HG03039 (cell line): ENCODE data around the gene ARMC2.
"Not testable (repeated sequence)": the region's sequence is repeated elsewhere in the genome, so short reads cannot be mapped to it uniquely, and the experiment has no call there.

Source experiments
- ATAC-seq: cut with Tn5 transposase; IDR thresholded peaks from one replicate; pipeline ENCODE4 v1.9.1; 2021; ENCODE audit warnings: mild to moderate bottlenecking, moderate library complexity; ENCODE audit not compliant: unreplicated experiment

The ARMC2 gene

DNA sequence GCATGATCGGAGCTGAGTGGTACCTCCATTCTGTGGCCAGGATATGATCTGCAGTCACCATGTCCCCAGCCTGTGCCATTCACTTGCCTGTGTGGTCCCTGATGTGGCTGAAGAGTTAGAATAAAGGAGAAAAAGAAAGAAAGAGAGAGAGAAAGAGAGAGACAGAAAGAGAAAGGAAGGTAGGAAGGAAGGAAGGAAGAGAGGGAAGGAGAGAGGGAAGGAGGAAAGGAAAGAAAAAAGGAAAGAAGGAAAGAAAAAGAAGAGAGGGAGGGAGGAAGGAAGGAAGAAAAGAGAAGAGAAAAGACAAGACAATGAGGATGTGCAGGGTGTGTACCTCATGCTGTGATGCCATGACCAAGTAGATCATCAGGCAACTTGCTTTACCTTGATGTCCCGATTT is 22.1 kb downstream of the ARMC2 start:
- no peak for ATAC-seq

DNA sequence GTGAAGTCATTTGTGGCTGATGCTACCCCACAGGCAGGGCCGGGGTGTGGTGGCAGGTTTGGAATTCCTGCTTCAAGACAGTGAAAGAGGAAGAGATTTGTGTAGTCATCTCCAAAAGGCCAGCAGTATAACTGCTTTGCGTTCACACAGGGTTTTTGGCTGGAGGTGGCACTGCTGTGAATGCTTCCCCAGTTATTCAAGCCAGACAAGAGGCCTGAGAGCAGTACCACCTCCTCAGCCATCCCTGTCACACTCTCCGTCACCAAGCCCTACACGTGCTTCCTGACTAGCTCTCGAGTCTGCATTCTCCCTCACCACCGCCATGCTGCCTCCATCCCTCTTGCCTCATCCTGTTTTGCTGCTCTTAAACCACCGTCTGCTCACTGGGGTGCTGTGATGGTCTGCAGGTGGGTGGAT is 23.9 kb downstream of the ARMC2 start:
- no peak for ATAC-seq

DNA sequence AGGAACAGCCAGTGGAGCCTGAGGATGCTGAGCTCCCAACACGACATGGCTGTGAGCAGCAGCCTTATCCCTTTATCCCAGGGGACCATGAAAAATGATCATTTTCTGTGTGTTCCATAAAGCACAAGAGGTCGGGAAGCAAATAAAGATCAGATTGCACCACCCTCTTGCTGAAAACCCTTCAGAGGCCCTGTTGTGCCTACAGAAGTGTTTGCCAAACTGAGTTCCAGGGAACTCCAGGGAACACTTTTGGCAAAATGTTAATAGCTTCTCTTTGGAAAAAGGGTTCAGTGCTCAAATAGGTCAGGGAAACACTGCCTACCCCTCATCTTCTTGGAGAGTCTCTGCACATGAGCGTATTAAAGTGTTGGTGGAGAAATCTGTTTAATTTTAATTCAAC is 24.4 kb downstream of the ARMC2 start:
- ATAC-seq = no peak

DNA sequence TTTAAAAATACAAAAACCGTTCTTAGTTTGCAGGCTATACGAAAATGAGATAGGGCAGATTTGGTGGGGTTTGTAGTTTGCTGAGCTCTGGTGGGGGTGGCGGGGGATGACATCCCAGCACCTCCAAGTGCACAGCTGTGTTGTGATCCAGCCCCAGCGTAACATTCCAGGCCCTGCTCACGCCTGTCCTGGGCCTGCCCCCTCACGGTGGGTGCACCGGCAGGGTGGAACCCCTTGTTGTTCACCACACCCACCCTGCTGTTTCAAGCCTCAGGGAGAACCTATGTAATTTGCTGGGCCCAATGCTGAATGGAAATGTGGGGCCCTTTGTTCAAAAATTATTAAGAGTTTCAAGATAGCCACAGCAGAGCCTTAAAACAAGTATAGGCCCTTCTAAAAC is 25.0 kb downstream of the ARMC2 start:
- no peak for ATAC-seq

DNA sequence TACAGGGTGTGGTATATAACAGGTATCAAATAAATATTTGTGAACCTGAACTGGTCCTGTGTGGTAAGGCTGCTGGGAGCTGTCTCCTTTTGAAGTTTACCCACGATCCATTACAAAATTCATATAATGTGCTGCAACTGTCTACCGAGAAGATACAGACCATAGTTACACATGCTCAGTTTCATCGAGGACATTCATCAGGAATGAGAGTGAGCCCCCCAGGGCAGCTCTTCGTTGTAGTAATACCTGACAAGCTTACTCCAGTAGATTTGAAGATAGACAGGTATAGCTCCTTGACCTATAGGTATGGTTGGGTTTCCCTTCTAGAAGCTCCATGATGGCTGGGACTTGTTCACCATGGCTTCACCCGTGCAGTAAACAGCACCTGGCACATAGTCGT is 25.7 kb downstream of the ARMC2 start:
- no peak for ATAC-seq

DNA sequence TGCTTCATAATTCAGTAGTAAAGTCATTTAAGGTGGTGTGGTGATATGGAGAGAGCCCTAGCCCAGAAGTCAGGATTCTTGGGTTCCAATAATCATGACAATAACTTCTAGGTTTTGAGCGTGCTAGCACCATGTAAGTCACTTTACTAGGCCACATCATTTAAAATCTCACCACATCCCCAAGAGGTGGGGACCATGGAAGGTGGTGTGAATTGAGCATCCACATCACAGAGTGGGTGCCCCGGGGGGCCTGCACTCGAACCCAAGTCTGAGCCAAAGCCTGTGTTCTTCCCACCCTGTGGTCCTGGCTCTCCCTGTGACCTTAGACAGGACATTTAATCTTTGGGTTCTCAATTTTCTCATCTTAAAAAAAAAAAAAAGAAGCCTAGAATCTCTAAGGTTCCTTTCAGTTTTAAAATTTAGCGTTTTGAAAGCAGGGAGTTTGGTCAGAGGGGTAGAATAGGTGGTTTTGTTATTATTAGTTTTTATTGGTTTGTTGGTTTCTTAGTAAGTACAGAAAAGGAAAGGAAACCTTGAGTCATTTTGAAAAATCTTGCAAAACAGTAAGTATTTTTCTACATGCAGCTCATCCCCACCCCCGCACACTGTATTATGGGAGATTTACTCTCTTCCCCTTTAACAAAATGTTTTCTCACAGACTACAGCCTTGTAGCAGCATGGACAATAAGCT is 26.4 kb downstream of the ARMC2 start:
- ATAC-seq = peak; percentile 65

DNA sequence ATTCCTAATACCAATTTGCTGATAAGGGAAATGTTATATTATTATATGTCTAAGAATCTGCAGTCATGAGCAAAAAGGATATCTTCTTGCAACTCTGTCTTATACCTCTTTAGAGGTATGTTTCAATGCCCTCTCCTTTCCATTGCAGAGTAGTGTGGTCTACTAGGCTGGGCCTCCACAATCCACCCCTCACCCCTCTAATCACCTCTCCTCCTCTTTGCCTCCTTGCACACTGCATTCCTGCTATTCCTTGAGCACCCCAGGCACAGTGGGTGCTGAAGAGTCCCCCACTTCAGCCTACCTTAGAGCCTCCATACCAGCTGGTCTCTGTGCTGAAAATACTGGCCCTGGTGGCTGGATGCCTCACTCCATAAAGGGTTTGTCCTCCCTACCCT is 26.9 kb downstream of the ARMC2 start:
- peak; percentile 21 for ATAC-seq

DNA sequence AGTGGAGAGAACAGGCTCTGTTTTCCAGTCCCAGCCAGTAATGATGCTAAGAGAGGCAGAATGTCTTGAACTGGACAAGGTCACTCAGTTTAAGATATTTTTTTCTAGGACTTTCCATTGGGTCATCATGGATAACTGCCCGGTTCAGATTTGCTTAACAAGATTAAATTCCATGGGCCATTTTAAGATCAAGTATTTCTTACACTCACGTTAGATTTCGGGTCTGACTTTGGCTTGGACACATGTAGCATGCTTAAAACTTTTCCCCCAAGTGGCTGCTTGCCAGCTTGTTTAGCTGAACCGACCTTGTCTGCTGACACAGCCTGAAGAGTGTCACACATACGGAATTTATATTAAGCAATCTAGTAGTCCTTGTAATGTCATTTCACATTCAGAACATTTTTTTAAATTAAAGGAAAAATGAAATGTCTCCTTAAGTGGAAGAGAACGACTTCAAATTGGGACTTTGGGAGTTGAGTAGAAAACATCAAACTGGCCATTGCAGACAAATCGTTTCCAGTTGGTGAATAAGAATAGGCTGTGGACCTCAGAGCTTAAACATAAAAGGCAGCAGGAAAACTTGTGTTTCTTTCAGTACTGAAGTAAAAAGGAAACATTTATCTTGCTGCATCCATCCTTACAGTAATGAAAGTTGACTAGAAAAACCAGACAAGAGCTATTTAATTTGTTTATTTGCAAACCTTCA is 29.0 kb downstream of the ARMC2 start:
- ATAC-seq = no peak

DNA sequence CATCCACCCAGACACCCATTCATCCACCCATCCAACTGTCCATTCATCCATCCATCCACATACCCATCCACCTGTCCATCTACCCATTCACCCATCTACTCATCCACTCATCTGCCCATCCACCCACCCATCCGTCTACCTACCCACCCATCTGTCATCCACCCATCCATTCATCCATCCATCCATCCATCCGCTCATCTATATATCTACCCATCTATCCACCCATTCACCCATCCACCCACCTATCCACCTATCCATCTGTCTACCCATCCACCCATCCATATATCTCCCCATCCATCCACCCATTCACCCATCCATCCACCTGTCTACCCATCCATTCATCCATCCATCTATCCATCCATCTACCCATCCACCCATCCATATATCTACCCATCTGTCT is 30.7 kb downstream of the ARMC2 start:
- no peak for ATAC-seq

DNA sequence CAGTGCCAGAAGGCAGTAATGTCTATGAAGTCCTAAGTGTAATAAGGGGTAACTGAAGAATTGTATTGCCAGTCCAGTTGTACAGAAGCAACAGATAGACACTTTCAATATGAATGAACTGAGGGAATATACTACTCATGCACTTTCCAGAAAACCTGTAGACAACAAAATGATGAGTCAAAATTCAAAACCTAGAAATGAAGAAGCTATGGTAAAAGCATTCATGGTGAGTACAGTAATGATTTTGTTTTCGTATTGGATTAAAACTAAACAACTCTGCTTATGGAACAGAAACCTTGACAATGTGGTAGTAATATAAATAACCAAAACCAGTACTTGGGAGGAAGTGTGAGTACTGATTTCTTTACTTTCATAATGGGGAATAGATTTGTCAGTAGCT is 35.0 kb downstream of the ARMC2 start:
- peak; percentile 85 for ATAC-seq

DNA sequence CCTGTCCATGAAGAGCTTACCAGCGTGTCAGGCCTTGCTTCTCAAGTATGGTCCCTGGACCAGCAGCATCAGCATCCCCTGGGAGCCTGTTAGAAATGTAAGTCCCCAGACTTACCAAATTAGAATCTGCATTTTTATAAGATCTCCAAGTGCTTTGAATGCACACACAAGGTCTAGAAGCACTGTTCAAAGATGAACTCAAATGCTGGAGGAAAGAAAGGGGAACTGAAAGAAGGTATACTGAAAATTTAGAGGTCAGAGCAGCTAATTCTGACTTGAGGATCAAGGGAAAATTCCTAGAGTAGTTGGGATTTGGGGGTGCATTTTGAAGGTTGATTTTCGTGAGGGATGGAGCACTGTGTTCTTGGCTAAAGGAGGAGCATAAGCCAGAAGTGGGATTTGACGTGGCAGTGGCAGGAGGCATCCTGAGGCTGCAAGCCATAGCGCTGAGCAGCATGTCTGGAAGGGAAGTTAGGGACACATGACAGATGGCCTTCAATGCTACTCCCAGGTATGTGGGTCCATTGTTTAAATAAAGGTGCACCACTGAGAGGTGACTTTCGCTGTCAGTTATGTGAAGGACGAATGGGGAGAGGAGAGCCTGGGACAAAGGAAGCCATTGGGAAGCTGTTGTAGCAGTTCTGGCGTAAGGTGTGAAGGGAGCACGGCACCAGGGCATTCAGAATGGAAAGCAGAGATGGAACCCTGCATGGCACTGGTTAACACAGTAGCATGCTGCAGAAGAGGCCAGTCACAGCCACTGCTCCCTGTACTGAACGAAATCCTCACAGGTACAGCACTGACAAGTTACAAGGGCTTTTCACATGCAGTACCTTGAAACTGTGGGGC is 36.2 kb downstream of the ARMC2 start:
- ATAC-seq = no peak

DNA sequence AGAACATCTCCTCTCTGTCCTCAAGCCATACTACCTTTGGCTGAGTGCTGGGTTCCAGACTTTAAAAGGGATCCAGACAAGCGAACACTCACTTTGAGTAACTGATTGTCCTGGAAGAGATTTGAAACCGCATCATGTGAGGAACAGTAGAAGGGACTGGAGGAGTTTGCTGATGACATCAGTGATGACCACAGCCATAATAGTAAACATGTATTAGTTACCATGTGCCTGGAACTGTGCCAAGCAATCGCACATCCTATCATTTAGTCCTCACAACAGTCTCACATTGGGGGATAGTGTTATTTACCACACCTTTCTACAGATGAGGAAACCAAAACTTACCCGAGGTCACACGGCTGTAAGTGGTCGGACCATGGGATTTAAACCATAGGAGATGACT is 39.8 kb downstream of the ARMC2 start:
- ATAC-seq = no peak

DNA sequence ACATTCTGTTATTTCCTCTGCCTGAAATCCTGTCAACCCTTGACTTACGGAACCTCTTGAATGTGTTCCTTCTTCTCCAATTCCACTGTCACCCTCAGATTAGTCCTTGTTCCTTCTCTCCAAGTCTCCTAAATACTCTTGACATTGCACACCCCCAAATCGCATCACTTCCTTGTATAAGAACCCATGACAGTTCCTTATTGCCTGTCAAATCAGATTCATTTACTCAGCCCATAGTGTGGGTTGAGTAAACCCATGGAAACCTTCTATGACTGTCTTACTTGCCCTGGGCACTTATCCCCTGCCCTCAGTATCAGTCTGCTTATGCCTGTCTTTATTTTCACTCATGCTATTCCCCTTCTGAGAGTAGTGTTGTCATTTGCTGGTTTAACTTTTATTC is 40.5 kb downstream of the ARMC2 start:
- no peak for ATAC-seq

DNA sequence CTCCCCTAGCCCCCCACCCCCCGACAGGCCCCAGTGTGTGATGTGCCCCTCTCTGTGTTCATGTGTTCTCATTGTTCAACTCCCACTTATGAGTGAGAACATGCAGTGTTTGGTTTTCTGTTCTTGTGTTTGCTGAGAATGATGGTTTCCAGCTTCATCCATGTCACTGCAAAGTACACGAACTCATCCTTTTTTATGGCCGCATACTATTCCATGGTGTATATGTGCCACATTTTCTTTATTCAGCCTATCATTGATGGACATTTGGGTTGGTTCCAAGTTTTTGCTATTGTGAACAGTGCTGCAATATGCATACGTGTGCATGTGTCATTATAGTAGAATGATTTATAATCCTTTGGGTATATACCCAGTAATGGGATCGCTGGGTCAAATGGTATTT is 42.7 kb downstream of the ARMC2 start:
- not testable (repeated sequence) for ATAC-seq

DNA sequence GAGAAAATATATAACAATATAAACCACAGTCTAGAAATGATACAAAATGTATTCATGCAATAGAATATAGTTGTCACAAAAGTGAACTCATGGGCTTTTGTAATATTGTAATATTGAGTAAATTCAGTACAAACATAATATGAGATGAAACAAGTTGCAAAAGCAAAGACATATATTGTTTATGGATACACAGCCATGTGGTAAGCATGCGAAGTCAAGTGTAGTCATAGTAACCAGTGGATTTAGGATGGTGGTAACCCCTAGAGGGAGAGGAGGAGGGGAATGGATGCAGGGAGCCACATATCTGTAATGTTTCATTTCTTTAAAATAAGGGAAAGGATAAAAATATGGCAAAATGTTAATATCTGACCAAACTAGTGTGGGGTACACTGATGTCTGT is 47.3 kb downstream of the ARMC2 start:
- ATAC-seq = no peak

DNA sequence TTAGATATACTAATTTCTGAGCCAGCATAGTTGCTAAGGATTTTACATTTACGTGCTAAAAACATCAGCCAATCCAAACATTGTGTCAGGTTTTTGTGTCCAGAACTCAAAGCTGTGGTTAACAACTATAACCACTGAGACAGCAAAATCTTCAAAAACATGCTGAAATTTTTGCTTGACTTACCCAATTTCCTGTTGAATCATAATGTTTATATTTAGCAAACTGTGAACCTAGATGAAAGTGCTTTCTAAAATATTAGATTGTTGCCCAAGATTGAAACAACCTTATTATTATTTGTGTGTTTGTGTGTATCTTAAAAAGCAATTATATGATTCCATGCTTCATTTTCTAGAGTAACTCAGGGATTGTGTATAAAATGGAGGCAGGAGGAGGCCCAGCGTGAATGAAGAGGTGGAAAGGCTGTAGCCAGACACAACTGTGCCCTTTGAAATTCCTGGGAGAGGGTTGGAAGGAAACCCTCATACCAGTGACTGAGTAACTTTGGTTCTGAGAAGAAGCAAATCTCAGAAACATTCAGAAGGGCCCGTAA is 48.0 kb downstream of the ARMC2 start:
- ATAC-seq = no peak

DNA sequence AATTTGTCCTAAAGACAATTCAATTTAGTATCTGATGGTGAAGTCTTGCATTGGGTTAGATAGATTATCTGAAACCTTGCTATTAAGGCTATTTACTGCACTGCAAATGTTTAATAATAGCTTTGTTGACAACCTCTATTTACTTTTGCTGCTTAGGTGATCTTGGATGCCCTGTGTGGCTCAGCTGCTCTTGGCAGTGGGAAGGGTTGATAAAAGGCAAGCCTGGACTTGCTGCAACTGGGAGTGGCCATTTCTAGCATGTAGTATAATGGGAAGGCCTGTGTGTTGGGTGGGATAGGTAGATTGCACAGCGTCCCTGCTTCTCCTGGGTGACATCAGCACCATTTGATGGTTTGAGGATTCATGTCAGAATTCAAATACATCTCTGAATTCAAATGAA is 49.1 kb downstream of the ARMC2 start:
- ATAC-seq = no peak

DNA sequence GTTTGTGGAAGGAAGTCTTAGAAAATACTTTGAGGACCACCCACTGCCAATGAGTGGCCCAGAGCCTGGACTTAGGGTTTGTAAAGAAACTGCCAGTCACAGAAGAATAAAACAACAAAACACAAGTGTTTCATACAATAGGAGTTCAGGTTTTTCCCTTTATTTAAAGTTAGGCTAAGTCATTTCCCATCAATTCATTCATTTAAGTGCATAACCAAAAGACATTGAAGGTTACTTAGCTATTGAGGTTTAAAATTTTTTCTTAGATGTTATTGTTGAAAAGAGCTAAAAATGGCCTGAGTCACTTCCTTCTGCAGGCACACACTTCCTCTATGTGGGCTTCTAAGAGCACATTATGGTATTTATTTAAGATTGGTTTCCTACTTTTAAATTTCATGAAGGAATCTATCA is 54.2 kb downstream of the ARMC2 start:
- no peak for ATAC-seq

DNA sequence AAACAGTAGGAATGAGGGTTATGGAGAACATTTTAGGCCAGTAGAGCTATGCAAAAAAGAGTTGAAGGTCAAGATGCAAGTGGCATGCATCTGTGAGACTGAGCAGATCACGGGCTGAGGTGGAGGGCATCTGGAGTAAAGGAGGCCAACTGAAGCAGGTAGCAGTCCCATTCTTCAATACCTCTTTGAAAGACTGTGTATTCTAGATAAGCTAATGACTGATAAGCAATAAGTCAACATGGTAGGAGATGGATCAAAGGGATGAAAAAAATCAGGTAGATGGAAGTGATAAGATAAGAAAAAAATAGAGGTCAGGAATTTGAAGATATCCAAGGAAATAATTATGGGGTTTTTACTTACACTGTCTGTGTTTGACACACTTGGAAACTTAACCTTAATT is 55.6 kb downstream of the ARMC2 start:
- no peak for ATAC-seq

DNA sequence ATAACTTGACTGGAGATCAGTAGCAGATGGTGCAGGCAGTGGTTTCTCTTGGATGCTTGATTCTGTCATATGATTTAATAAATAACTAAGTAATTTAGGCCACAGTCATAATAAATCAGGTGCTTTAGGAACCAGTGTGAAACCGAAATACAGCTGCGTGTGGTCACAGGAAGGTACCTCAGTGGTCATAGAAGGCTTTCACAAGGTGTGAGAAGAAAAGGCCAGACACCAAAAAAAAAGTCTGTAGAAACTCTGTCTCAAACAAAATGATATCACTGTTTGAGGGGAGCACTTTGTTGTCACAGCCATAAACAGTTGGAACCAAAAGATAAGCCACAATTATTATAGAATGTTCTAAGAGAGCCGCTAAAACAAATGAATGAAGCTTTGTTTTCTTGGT is 56.5 kb downstream of the ARMC2 start:
- ATAC-seq = peak; percentile 96

DNA sequence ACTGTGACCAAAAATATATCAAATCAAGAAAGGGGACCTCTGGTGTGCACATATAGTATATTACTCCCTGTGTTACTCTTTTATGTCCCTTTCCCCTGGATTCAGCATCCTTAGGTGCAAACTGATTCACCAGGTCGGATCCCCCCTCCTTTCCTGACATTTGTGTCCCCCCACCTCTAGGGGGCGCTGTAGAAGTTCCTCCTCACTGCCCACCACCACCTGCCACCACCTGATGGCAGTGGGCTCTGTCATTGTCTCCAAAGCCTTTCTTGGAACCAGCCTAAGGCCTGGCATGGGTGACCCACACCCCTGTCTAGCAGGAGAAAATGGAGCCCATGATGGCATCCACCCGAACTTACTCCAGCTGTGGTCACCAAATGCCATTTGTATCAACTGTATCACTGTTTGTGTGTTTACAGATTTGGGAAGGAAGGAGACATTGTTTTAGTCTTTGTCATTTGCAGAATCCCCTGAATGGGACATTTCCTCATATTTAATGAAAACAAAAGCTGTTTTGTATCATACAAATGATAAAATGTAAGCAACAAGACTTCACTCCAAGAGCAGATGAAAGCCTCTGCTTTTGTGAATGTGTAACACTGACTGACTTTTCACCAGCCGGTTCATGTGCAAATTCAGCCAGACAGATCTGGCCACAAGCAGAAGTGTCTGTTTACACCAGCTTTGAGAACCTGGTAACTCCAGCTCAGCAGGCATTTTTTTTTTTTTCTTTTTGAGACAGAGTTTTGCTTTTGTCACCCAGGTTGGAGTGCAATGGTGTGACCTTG is 66.2 kb downstream of the ARMC2 start:
- ATAC-seq = no peak
